ENCODE data around the gene ANKRD18B.
A peak's percentile ranks its signal among the peaks of the same experiment; 100 is the strongest.
"Not testable (repeated sequence)": the region's sequence is repeated elsewhere in the genome, so short reads cannot be mapped to it uniquely, and the experiment has no call there.

Gene ANKRD18B

GRCh38 chr9:33498387-33498786 lies 25.7 kb upstream of the ANKRD18B start:
- no peak for DNase-seq (ENCODE audit: insufficient read length, low spot score)
- FAIRE-seq = no peak
- peak; percentile 18 for TF ChIP-seq CTCF (IDR thresholded peaks at IDR 0.05; ENCODE audit: insufficient read depth, missing control alignments)

GRCh38 chr9:33506626-33507370 lies 17.3 kb upstream of the ANKRD18B start:
- no peak for TF ChIP-seq CTCF (IDR thresholded peaks at IDR 0.05; ENCODE audit: insufficient read depth, missing control alignments)
- no peak for FAIRE-seq
- no peak for DNase-seq (ENCODE audit: insufficient read length, low spot score)

- no peak for FAIRE-seq
- no peak for DNase-seq (ENCODE audit: insufficient read length, low spot score)
- no peak for TF ChIP-seq CTCF (IDR thresholded peaks at IDR 0.05; ENCODE audit: insufficient read depth, missing control alignments)
These were observed 13.5 kb upstream of the ANKRD18B start for GRCh38 chr9:33510262-33511183.

- not testable (repeated sequence) for FAIRE-seq; DNase-seq (ENCODE audit: insufficient read length, low spot score)
These were observed 12.9 kb upstream of the ANKRD18B start for GRCh38 chr9:33511184-33511517.

- not testable (repeated sequence) for DNase-seq (ENCODE audit: insufficient read length, low spot score)
- FAIRE-seq = peak; percentile 58
These were observed 11.5 kb upstream of the ANKRD18B start for GRCh38 chr9:33512535-33512934.

- not testable (repeated sequence) for FAIRE-seq
These were observed 8.6 kb upstream of the ANKRD18B start for GRCh38 chr9:33515342-33515995.

GRCh38 chr9:33516397-33516796 lies 7.7 kb upstream of the ANKRD18B start:
- FAIRE-seq = not testable (repeated sequence)

More at GRCh38 chr9:33515342-33515995, 8.6 kb upstream of the ANKRD18B start:
- DNase-seq (ENCODE audit: insufficient read length, low spot score) = not testable (repeated sequence)

GRCh38 chr9:33517373-33517772 lies 6.7 kb upstream of the ANKRD18B start:
- TF ChIP-seq CTCF (IDR thresholded peaks at IDR 0.05; ENCODE audit: insufficient read depth, missing control alignments) = peak; percentile 47
- no peak for FAIRE-seq
- DNase-seq (ENCODE audit: insufficient read length, low spot score) = no peak

More at GRCh38 chr9:33516397-33516796, 7.7 kb upstream of the ANKRD18B start:
- DNase-seq (ENCODE audit: insufficient read length, low spot score) = not testable (repeated sequence)

GRCh38 chr9:33517934-33518577 lies 6.0 kb upstream of the ANKRD18B start:
- DNase-seq (ENCODE audit: insufficient read length, low spot score); FAIRE-seq: not testable (repeated sequence)

GRCh38 chr9:33521861-33522260 lies 2.2 kb upstream of the ANKRD18B start:
- not testable (repeated sequence) for DNase-seq (ENCODE audit: insufficient read length, low spot score); FAIRE-seq

All from D721Med (cell line).